HT-29 (cell line): ENCODE results near the gene MOCS1. TPM values are rescaled to one million over a fixed set of nuclear protein-coding genes. Genes with fewer than 3 reads are reported as not detected.

ENCODE experiments used
- DNase-seq: peaks from one replicate; pipeline ENCODE4 v3.0.0-alpha.2; 2015; ENCODE audit warnings: low spot score
- total RNA-seq: library from RNA; depleted of rRNA; stranded (reverse); fragments of >200 nt; shearing (Covaris generic); gene quantifications from 2 replicates; pipeline ENCODE4 v1.2.3, GENCODE V29; 2014

MOCS1 gene
- total RNA-seq, 1 experiment from 2014 or later: 2.4 TPM

GRCh38 chr6:39948199-39948791, 14.0 kb upstream of the MOCS1 start:
- DNase-seq: no peak

GRCh38 chr6:39947611-39948068, 13.4 kb upstream of the MOCS1 start:
- DNase-seq: no peak

- DNase-seq: no peak
Measured at GRCh38 chr6:39945626-39946025, 11.4 kb upstream of the MOCS1 start.

GRCh38 chr6:39942903-39943580, 8.8 kb upstream of the MOCS1 start:
- no peak for DNase-seq

GRCh38 chr6:39941820-39942219, 7.6 kb upstream of the MOCS1 start:
- DNase-seq: no peak

- no peak for DNase-seq
Measured at GRCh38 chr6:39941138-39941537, 6.9 kb upstream of the MOCS1 start.

- no peak for DNase-seq
Measured at GRCh38 chr6:39938773-39939654, 4.8 kb upstream of the MOCS1 start.

- no peak for DNase-seq
Measured at GRCh38 chr6:39937686-39938333, 3.5 kb upstream of the MOCS1 start.

GRCh38 chr6:39936857-39937256, 2.6 kb upstream of the MOCS1 start:
- no peak for DNase-seq

GRCh38 chr6:39935241-39935640, 979 bp upstream of the MOCS1 start:
- no peak for DNase-seq

GRCh38 chr6:39933669-39934130, 562 bp downstream of the MOCS1 start:
- no peak for DNase-seq

- no peak for DNase-seq
Measured at GRCh38 chr6:39932386-39932910, 1.8 kb downstream of the MOCS1 start.

- DNase-seq: no peak
Measured at GRCh38 chr6:39931607-39932006, 2.7 kb downstream of the MOCS1 start.

- DNase-seq: no peak
Measured at GRCh38 chr6:39930540-39930939, 3.7 kb downstream of the MOCS1 start.

- no peak for DNase-seq
Measured at GRCh38 chr6:39929733-39930461, 4.4 kb downstream of the MOCS1 start.

GRCh38 chr6:39929039-39929732, 5.1 kb downstream of the MOCS1 start:
- no peak for DNase-seq

GRCh38 chr6:39927159-39927558, 7.1 kb downstream of the MOCS1 start:
- DNase-seq: no peak

GRCh38 chr6:39926668-39927067, 7.6 kb downstream of the MOCS1 start:
- no peak for DNase-seq

- no peak for DNase-seq
Measured at GRCh38 chr6:39925931-39926290, 8.4 kb downstream of the MOCS1 start.

- DNase-seq: no peak
Measured at GRCh38 chr6:39925191-39925930, 8.9 kb downstream of the MOCS1 start.
